IMR-90 (cell line): ENCODE measurements around the gene ZNF74.

Source experiments
- BHLHE40 ChIP-seq: fragments of 150-350 bp; IDR thresholded peaks from 2 replicates; pipeline ENCODE4 v1.6.1; 2016; ENCODE audit warnings: mild to moderate bottlenecking, low read depth, low read length
- CEBPB ChIP-seq: IDR thresholded peaks from 2 replicates; pipeline ENCODE4 v1.6.1; 2012; ENCODE audit warnings: low read depth, low read length, improper control_type of control experiment
- CTCF ChIP-seq: conservative IDR thresholded peaks from 2 replicates; pipeline ENCODE4 v1.5.1; 2012; ENCODE audit warnings: mild to moderate bottlenecking, low read depth, low read length, improper control_type of control experiment
- FOS ChIP-seq: fragments of 150-350 bp; IDR thresholded peaks from 2 replicates; pipeline ENCODE4 v1.6.1; 2016; ENCODE audit warnings: low read depth, low read length
- MAFK ChIP-seq: IDR thresholded peaks from 2 replicates; pipeline ENCODE4 v1.6.1; 2012; ENCODE audit warnings: low read depth, low read length, improper control_type of control experiment
- MAZ ChIP-seq: IDR thresholded peaks from 2 replicates; pipeline ENCODE4 v1.6.1; 2012; ENCODE audit warnings: low read depth, mild to moderate bottlenecking, low read length, improper control_type of control experiment, moderate library complexity, borderline replicate concordance
- MXI1 ChIP-seq: IDR thresholded peaks from 2 replicates; pipeline ENCODE4 v1.6.1; 2012; ENCODE audit warnings: low read depth, mild to moderate bottlenecking, low read length, moderate library complexity, borderline replicate concordance
- POLR2A ChIP-seq: IDR thresholded peaks from 2 replicates; pipeline ENCODE4 v1.6.1; 2012; ENCODE audit warnings: mild to moderate bottlenecking, low read depth, low read length
- RAD21 ChIP-seq: IDR thresholded peaks from 2 replicates; pipeline ENCODE4 v1.6.1; 2012; ENCODE audit warnings: low read length, improper control_type of control experiment
- RFX5 ChIP-seq: IDR thresholded peaks from 2 replicates; pipeline ENCODE4 v1.8.0; 2012; ENCODE audit warnings: low read depth, mild to moderate bottlenecking, low read length, moderate library complexity
- SMC3 ChIP-seq: fragments of 150-350 bp; IDR thresholded peaks from 2 replicates; pipeline ENCODE4 v1.6.1; 2016; ENCODE audit warnings: low read depth, mild to moderate bottlenecking, antibody characterized with exemption, low read length, moderate library complexity
- USF2 ChIP-seq: fragments of 150-350 bp; IDR thresholded peaks from 2 replicates; pipeline ENCODE4 v1.6.1; 2017; ENCODE audit warnings: mild to moderate bottlenecking, antibody characterized with exemption, low read length, low read depth
- TF ChIP-seq, protein P1 (sequence below): fragments of 150-350 bp; IDR thresholded peaks from 2 replicates; pipeline ENCODE4 v1.6.1; 2016; ENCODE audit warnings: low read depth, mild to moderate bottlenecking, low read length, moderate library complexity, borderline replicate concordance

- TF ChIP-seq RAD21 (no peak), POLR2A (no peak), CTCF (no peak), SMC3 (no peak), FOS (no peak), MAFK (no peak), MAZ (no peak), USF2 (no peak), BHLHE40 (no peak), CEBPB (no peak), RFX5 (no peak), MXI1 (no peak)
- TF ChIP-seq, protein P1, sequence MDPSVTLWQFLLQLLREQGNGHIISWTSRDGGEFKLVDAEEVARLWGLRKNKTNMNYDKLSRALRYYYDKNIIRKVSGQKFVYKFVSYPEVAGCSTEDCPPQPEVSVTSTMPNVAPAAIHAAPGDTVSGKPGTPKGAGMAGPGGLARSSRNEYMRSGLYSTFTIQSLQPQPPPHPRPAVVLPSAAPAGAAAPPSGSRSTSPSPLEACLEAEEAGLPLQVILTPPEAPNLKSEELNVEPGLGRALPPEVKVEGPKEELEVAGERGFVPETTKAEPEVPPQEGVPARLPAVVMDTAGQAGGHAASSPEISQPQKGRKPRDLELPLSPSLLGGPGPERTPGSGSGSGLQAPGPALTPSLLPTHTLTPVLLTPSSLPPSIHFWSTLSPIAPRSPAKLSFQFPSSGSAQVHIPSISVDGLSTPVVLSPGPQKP, result no peak
Measured at GRCh38 chr22:20448630-20449029, 54.7 kb downstream of the ZNF74 start.
